Large intestine (tissue), 3 donors: ENCODE measurements around the gene RALA. TPM values are rescaled to one million over a fixed set of nuclear protein-coding genes. Genes with fewer than 3 reads are reported as not detected.
"Not testable (repeated sequence)": the region's sequence is repeated elsewhere in the genome, so short reads cannot be mapped to it uniquely, and the experiment has no call there.

Experiments used
- DNase-seq, 2 donors: peaks; one replicate each; pipeline versions ENCODE4 v3.0.0 to v3.0.0-alpha.2; 2013
- H3K27ac ChIP-seq: one replicate; pipeline ENCODE4 v1.5.1; 2013; ENCODE audit warnings: low read length
- H3K27me3 ChIP-seq: 2 replicates; pipeline ENCODE4 v1.6.1; 2013; ENCODE audit warnings: low read length; ENCODE audit not compliant: control insufficient read depth, insufficient read depth
- H3K36me3 ChIP-seq: 2 replicates; pipeline ENCODE4 v1.6.1; 2013; ENCODE audit warnings: low read length; ENCODE audit not compliant: control insufficient read depth, insufficient read depth
- H3K4me1 ChIP-seq: one replicate; pipeline ENCODE4 v1.6.1; 2013; ENCODE audit warnings: low read length; ENCODE audit not compliant: control insufficient read depth, insufficient read depth
- H3K4me3 ChIP-seq: one replicate; pipeline ENCODE4 v1.5.1; 2013; ENCODE audit warnings: low read length
- H3K9me3 ChIP-seq: one replicate; pipeline ENCODE4 v1.6.1; 2013; ENCODE audit warnings: mild to moderate bottlenecking, low read depth, low read length, moderate library complexity; ENCODE audit not compliant: control insufficient read depth
- WGBS: methylation state at CpG from one replicate; pipeline ENCODE4 v1.1.5; 2013; ENCODE audit warnings: low lambda C conversion rate; ENCODE audit not compliant: insufficient coverage; 5-methylcytosine and 5-hydroxymethylcytosine counted together
- polyA plus RNA-seq: library from polyadenylated mRNA; unstranded; fragments of 120-200 nt; gene quantifications from one replicate; pipeline ENCODE4 v1.2.1, GENCODE V29; 2013

RALA gene
- polyA plus RNA-seq, 1 donor: 38.7 TPM

- H3K9me3 ChIP-seq: no peaks in the 10 kb centered on the region
- H3K27ac ChIP-seq: no peak overlapping the region
- no CpG with 5 or more reads among the region's 13 CpGs for WGBS
- H3K36me3 ChIP-seq: peaks cover 2% of the 10 kb centered on the region
- H3K27me3 ChIP-seq: no peaks in the 10 kb centered on the region
- no peak for DNase-seq
- H3K4me3 ChIP-seq: no peak overlapping the region
- H3K4me1 ChIP-seq: no peaks in the 10 kb centered on the region
Observed at GRCh38 chr7:39741942-39742623, 118.7 kb downstream of the RALA start.

- WGBS: no CpG with 5 or more reads among the region's 2 CpGs
- no peak overlapping the region for H3K27ac ChIP-seq
- peaks cover 2% of the 10 kb centered on the region for H3K36me3 ChIP-seq
- H3K9me3 ChIP-seq: no peaks in the 10 kb centered on the region
- H3K27me3 ChIP-seq: no peaks in the 10 kb centered on the region
- H3K4me1 ChIP-seq: no peaks in the 10 kb centered on the region
- no peak overlapping the region for H3K4me3 ChIP-seq
- no peak for DNase-seq
Observed at GRCh38 chr7:39744620-39745019, 121.2 kb downstream of the RALA start.

DNA sequence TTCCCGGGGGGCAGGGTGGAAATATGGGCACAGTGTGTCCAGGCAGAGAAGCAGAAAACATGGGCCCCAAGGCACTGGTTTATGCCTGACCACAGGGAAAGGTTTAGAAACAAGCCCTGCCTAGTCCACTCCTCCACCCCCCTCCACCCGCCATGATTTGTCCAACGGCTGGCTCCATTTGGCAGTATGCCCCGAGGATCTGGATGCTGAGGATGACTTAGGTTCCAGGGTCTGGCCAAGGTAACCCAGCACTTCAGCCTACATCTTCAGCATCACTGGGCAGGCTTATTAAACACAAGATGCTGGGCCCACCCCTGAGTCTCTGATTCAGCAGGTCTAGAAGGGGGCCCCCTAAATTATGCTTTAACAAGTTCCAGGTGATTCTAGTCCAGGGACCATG is 121.9 kb downstream of the RALA start:
- H3K9me3 ChIP-seq: no peaks in the 10 kb centered on the region
- no peak for DNase-seq
- H3K4me1 ChIP-seq: no peaks in the 10 kb centered on the region
- H3K36me3 ChIP-seq: peaks cover 2% of the 10 kb centered on the region
- no peaks in the 10 kb centered on the region for H3K27me3 ChIP-seq
- H3K4me3 ChIP-seq: no peak overlapping the region
- no peak overlapping the region for H3K27ac ChIP-seq
- no CpG with 5 or more reads among the region's 4 CpGs for WGBS

DNA sequence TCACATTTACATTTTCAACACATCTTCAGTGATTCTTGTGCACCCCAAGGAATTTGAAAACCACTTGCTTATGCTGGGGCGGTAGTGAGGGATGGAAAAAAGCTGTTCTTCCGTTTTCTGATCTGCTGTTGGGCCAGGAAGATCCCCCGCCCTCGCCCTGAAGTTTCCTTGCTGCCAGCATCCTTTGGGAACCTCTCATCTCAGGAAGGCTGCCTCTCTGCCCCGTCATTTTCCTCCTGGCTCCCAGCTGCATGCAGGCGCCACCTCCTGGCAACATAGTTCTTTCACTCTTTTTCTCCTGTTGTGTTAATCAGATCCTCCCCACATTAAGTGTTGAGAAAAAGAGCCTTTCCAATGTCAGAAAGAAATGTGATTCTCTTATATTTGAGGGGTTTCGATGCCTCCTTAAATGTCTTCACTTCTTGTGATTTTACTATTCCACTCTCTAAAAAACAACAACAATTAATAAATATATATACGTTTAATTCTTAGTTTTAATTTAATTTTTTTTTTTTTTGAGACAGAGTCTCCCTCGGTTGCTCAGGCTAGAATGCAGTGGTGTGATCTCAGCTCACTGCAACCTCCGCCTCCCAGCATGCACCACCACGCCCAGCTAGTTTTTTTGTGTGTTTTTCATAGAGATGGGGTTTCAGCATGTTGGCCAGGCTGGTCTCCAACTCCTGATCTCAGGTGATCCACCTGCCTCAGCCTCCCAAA is 122.9 kb downstream of the RALA start:
- 41% methylated on average over 3 of the region's 11 CpGs for WGBS
- peak; percentile 63 to 76 for DNase-seq
- Histone ChIP-seq H3K27me3 (no peaks in the 10 kb centered on the region), H3K27ac (no peak overlapping the region), H3K4me3 (no peak overlapping the region), H3K4me1 (no peaks in the 10 kb centered on the region), H3K9me3 (no peaks in the 10 kb centered on the region), H3K36me3 (peaks cover 2% of the 10 kb centered on the region)

DNA sequence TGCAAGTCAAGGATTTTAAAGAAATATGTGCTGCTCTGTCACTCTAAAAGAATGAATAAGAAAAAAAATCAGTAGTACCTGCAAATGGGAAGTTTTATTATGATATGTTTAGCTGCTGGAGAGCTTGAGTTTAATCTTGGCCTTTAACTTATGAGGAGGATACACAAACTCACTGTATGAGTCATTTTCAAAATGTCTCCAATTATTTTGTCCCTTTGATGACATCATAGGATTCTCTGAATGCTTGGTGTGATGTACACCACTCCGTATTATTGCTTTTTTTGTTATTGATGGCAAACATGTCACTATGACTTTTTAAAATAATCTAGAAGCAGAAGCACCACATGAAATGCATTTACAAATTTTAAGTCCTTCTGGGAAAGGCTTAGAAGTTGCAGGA is 125.8 kb downstream of the RALA start:
- Histone ChIP-seq H3K9me3 (peaks cover 3% of the 10 kb centered on the region), H3K36me3 (peaks cover 2% of the 10 kb centered on the region), H3K4me3 (no peak overlapping the region), H3K27me3 (no peaks in the 10 kb centered on the region), H3K27ac (no peak overlapping the region), H3K4me1 (no peaks in the 10 kb centered on the region)
- WGBS: no CpG with 5 or more reads among the region's 1 CpG
- no peak for DNase-seq

DNA sequence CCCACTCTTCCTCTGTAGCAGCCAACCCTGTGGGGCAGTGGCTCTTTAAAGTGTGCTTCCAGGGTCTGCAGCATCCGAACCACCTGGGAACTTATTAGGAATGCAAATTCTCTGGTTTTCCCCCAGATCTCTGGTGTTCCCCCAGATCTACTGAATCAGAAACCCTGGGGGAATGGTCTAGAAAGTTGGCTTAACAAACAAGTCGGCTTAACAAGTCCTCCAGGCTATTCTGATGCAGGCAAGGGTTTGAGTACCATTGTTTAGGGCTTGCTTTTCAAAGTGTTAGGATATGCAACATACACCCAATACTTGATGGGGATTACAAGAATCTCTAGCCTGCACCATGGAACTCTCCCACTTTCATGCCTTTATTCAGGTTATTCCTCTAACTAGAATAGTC is 126.3 kb downstream of the RALA start:
- H3K27ac ChIP-seq: no peak overlapping the region
- H3K27me3 ChIP-seq: no peaks in the 10 kb centered on the region
- H3K36me3 ChIP-seq: peaks cover 2% of the 10 kb centered on the region
- no peak for DNase-seq
- no peaks in the 10 kb centered on the region for H3K4me1 ChIP-seq
- H3K9me3 ChIP-seq: peaks cover 3% of the 10 kb centered on the region
- H3K4me3 ChIP-seq: no peak overlapping the region
- no CpG with 5 or more reads among the region's 2 CpGs for WGBS

DNA sequence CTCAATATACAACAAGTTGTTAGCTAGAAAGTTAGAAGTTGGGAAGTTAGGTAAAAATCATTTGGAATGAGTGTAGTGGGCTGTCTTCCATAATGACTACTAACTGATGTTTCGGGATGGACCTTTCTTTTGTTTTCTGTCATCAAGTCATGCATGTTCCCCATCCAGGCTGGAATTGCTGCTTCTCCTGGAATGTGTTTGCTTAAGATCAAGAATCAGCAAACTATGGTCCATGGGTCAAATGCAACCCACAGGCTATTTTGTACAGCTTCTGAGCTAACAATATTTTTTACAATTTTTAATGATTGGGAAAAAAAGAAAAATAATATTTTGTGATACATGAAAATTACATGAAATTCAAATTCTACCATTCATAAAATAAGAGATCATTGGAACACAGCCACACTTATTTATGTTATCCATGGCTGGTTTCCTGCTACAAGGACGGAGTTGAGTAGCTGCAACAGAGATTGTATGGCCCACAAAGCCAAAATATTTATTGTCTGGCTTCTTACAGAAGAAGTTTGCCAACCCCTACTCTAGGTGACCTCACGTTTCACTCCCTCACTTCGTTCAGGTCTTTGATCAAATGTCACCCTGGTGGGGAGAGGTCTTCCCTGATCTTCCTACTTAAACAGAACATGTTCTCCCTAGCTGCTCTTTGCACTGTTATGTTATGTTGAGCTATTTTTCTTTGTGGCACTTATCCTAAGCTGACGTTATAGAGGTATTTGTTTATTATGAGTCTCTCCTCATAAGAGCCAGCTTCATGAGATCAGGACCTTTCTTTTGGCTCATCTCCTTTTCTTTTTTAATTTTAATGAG is 127.1 kb downstream of the RALA start:
- Histone ChIP-seq H3K4me1 (no peaks in the 10 kb centered on the region), H3K27me3 (no peaks in the 10 kb centered on the region), H3K4me3 (no peak overlapping the region), H3K9me3 (peaks cover 3% of the 10 kb centered on the region), H3K36me3 (no peaks in the 10 kb centered on the region), H3K27ac (no peak overlapping the region)
- DNase-seq: no peak
- 50% methylated on average over 1 of the region's 5 CpGs for WGBS

GRCh38 chr7:39753237-39753636 is 129.9 kb downstream of the RALA start:
- H3K4me1 ChIP-seq, H3K27ac ChIP-seq, H3K27me3 ChIP-seq, H3K36me3 ChIP-seq, H3K9me3 ChIP-seq, DNase-seq, H3K4me3 ChIP-seq: not testable (repeated sequence)
- WGBS: 90% methylated on average over 2 of the region's 5 CpGs

DNA sequence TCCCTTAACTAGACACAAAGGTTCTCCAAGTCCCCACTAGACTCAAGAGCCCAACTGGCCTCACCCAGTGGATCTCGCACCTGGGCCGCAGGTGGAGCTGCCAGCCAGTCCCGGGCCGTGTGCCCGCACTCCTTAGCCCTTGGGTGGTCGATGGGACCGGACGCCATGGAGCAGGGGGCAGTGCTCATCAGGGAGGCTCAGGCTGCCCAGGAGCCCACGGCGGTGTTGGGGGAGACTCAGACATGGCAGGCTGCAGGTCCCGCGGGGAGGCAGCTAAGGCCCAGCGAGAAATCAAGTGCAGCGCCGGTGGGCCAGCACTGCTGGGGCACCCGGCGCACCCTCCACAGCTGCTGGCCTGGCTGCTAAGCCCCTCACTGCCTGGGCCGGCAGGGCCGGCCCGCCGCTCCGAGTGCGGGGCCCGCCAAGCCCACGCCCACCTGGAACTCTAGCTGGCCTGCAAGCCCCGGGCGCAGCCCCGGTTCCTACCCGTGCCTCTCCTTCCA is 130.5 kb downstream of the RALA start:
- Histone ChIP-seq H3K27me3 (no peaks in the 10 kb centered on the region), H3K27ac (no peak overlapping the region), H3K4me1 (no peaks in the 10 kb centered on the region), H3K4me3 (no peak overlapping the region), H3K9me3 (peaks cover 3% of the 10 kb centered on the region), H3K36me3 (no peaks in the 10 kb centered on the region)
- no peak for DNase-seq
- WGBS: no CpG with 5 or more reads among the region's 29 CpGs

GRCh38 chr7:39754326-39755120 is 131.2 kb downstream of the RALA start:
- Histone ChIP-seq H3K4me1 (no peaks in the 10 kb centered on the region), H3K4me3 (no peak overlapping the region), H3K27ac (no peak overlapping the region), H3K9me3 (peaks cover 3% of the 10 kb centered on the region), H3K27me3 (no peaks in the 10 kb centered on the region), H3K36me3 (no peaks in the 10 kb centered on the region)
- WGBS: 0% methylated on average over 1 of the region's 17 CpGs
- peak in 1 of 2 donors; percentile 18 for DNase-seq
